DMS79 (cell line): ENCODE data around the gene SHROOM3.
"Not testable (repeated sequence)": the region's sequence is repeated elsewhere in the genome, so short reads cannot be mapped to it uniquely, and the experiment has no call there.

Experiments used
- DNase-seq: peaks from one replicate; lab custom pipeline; 2025; lab: John Stamatoyannopoulos, UW

SHROOM3 gene

DNA sequence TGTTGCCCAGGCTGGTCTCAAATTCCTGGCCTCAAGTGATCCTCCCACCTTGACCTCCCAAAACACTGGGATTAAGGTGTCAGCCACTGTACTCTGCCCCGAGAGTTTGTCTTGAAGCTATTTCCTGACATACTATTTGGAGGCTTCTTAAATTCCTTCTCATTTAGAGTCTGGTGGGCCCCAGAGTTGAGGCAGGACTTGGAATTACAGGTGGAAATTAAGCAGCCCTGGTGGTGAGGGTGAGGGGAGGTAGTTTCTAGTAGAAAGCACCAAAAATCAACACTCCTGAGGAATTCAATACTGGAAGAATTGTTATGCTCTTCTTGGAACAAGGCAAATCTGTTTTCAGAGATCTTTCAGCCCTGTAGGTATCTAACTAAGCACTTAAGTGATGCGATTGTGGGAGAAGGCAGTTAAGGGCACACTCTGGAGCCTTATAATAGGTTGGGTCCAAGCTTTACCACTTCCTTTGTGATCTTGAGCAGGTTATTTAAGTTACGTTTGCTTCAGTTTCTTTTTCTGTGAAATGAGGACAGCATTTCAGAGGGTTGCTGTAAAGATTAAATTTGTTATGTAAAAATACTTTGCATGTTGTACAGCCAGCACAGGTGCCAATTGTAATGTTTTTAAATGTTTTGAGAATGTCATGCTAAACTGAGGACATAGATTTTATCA, 262.2 kb downstream of the SHROOM3 start:
- DNase-seq: no peak

DNA sequence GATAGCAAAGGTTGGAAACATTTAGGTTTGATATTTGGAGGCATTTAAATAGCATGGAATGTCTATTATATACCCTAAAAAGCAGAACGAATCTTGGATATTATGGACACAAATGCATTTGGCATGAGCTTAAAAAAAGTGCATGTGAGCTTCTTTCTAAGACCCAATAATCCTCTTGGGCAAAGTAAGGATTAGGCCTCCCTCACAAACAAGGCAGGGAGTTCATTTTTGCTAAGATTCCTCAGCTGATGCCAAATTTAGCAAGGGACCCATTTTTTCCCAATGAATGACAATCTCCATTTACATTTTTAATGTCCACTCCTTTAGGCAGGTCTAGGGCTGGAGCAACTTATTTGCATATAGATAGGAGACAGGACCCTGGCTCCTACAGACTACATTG, 263.1 kb downstream of the SHROOM3 start:
- no peak for DNase-seq

DNA sequence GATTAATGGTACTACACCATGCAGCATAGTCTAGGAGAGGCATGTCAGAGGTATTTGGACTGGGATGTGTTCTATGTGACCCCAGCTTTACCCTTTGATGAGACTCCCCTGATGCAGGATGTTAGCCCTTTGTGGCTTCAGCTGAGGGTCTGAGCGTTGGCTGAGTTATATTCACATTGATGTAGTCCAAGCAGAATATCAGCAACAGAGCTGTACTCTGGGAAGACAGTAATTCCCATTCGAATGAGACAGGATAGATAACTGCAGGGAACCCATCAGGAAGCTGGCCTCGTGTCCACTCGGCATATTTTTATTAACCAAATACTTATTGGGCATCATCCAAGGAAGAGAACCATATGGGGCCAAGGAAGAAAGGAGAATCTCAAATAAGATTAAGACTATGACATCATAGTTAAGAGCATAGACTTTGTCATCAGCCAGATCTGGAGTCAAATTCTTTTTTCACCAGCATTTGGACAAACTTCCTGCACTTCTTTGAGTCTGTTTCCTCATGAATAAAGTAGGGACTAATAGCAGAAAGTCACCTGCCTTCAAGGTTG, 264.8 kb downstream of the SHROOM3 start:
- DNase-seq: no peak

DNA sequence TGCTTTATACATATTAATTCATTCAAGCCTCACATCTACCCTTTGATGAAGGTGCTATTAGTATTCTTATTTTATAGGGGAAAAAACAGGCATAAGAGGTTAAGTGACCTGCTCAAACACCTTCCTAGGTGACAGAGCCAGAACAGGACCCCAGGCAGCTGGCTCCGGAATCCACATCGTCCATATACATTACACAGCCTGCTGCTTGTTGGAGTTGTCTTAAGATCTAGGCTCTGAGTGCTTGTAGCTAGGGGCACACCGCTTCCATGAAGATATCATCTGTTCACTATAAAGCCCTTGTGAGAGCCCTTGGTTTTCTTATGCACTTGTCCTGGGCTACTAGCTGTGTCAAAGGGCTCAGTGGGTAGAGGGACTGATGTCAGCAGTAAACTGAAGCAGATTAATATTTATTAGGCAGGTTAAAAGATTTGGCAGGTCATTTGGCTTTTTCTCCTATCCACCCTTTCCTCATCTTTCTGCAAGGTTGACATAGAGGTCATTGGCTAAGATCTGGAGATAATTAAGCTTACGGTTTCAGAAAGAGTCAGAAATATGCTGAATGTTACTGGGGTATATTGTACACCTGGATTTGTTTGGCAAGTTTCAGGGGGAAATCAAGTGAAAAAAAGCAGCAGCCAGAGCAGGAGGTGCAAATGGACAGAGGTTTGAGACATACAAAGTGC, 267.6 kb downstream of the SHROOM3 start:
- DNase-seq: no peak

DNA sequence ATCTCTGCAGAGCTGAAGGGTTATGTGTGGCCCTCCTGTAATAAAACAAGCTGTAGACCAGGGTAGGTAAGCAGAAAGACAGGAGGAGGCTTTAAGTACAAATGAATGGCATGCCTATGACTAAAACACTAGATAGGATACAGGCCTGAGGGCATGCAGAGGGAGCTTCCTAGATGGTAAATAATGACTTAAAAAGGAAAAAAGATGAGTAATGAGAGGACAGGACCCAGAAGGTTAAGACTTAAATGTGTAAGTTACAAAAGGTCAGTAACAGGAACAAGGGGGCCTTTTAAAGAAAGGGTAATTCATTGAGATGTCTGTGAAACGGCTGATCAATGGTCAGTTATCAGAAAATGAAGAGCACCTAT, 268.1 kb downstream of the SHROOM3 start:
- no peak for DNase-seq

DNA sequence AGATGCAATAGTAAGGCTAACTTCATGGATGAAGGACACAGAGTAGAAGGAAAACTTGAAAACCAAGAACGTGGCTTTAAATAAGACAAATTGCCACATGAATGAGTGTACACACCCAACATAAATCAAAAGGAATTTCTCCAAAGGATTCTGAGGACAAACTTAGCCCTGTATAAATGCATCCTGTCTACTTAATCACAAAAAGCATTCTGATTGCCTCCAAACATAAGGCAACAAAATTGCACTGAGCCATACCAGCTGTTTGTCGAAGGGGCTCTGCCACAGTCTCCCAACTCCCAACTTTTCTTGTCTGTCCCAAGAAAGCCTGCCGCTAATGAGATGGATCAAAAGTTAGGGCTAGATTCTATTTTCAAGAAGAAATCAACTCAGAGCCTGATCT, 268.6 kb downstream of the SHROOM3 start:
- DNase-seq: no peak

DNA sequence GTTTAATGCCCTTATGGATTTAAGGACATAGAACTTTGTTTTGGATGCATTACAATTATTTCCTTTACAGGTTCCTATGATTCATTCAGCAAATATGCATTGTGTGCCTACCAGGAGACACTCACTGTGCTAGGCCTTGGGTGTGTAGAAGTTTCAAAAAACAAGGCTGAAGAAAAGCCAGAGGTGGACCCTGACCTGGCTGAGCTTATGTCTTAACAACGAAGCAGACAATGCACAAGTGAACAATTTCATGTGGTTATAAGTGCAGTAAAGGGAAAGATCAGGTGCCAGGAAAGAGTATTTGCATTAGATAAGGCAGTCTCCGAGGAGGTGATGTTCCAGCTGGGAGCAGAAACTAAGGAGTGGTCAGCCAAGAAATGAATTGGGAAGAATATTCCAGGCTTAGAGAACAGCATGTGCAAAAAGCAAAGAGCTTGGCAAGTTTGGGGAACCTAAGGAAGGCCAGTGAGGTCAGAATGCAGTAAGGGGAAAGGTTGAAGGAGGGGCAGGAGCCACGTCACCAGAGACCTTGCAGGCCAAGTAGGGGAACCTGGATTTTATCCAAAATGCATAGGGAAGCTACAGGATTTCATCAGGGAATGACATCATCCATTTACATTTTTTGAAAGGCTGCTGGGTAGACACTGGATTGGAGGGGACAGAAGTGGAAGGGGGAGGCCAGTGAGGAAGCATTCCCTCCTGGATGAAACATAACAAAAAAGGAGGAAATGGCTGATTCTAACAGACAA, 269.3 kb downstream of the SHROOM3 start:
- DNase-seq: no peak

DNA sequence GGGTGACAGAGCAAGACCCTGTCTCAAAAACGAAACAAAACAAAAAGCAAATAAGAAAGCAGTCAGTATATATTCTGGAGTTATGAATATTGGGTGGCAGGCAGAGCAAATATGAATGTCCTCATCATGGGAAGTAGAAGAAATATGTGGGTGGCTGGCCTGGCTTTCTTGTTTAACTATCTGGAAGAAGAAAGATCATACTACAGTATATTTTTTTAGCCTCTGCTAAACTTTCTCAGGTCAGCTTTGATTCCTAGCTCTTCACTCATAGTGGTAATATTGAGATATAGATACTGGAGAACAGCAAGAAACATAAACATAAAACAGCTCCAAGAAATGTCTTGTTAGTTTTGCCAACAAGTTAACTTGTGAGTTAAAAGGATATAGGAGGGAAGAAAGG, 270.4 kb downstream of the SHROOM3 start:
- DNase-seq: no peak

DNA sequence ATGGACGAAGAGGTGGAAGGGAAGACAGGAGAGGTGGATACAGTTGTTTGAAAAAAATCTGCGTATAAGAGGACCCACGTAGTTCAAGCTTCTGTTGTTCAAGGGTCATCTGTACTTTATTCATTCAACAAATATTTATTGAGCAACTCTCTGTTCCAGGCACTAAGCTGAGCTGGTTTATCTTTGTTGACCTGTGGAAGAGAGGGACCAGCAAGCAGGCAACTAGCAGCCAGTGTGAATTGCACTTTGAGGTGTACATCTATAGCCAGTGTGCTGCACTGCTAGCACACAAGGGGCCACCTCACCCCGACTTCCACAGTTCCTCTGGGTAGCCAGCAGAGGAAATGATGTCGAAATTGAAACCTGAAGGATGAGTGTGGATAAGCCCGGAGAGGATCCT, 271.6 kb downstream of the SHROOM3 start:
- no peak for DNase-seq

DNA sequence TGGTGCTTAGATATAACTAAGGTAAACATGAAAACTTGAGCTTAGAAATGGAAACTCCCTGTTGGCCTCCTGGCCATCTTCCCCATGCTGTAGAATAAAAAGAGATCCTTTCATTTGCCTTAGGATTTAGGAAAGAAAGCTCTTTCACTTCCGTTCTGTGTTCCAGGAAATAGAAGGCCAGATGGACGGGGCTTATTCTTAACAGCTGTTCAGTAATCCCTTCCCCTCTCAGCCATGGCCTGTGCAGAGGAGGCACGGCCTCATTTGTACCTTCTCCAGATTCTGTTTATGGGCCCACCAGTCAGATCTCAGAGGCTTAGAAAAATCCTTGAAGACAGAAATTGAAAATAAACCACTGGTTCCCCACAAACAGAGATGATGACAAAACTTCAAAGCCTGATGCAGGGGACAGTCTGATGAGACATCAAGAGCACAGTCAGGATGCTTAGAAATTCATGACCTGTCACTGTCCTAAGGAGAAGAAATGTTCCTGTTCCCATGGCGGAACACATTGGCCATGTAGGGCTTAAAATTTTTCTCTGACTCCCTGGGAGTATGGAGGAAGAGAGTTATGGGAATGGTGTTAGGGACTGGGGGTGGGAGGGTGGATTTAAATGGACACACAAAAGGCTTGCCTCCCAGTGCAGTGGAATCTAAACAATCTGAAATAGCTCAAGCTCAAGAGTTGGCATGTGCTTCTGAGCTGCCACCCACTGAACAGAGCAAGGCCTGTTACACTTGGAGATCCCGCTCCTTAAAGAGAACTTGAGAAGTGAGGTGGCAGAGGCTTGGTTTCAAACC, 274.1 kb downstream of the SHROOM3 start:
- no peak for DNase-seq

DNA sequence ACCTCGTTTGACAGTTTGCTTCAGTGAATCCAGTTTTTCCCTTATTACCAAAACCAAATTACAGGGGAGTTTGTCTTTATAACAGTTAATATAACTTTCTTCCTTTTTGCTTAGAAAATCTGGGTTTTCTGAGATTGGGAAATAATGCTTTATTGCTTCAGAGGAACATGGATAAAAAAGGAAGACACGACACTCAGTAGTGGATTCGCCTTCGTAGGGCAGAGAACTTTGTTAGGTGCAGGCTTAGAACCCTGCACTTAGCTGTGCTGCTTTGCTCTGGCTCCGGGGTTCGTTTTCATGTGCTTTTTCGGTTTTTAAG, 274.7 kb downstream of the SHROOM3 start:
- no peak for DNase-seq

DNA sequence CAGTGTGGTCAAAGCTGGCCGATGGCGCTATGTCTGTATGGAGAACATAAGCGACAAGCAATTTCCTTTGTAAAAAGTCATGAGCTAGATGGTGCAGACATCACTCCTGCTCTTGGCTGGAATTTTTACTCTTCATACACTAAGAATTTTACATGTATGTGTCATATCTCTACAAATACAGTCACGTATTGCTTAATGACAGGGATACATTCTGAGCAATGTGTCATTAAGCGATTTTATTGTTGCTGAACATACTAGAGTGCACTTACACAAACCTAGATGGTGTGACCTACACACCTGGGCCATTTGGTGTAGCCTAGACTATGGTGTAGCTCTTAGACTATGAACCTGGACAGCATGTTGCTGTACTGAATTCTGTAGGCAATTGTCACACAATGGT, 277.5 kb downstream of the SHROOM3 start:
- DNase-seq: no peak

DNA sequence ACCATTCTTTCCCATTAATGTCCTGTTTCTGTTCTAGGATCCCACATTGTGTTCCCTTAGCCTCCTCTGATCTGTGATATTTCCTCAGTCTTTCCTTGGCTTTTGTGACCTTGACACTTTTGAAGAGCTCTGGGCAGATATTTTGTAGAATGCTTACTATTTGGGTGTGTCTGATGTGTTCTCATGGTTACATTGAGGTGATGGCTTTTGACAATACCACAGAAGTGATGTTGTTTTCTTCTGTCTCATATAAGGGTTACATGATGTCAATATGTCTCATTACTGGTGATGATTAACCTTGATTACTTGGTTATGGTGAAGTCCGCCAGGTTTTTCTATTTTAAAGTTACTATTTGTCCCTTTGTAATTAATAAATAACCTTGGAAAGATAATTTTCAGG, 279.2 kb downstream of the SHROOM3 start:
- DNase-seq: no peak

DNA sequence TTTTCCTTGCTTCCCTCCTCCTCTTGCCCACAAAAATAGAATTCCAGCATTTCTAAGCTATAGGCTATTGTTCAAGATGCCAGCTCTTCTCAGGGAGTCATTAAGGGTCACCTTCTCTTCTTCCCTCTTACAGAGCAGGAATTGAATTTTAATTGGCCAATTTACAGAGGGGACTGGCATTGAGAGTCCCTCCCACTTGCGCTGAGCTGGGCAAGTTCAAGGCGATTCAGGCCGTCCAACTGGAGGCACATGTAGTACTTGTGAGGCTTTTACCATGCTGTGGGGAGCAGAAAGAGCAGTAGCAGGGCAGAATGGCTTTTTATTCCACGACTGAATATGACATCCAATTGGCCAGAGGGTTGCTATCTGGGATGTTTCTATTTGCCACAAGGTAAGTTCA, 281.0 kb downstream of the SHROOM3 start:
- no peak for DNase-seq

DNA sequence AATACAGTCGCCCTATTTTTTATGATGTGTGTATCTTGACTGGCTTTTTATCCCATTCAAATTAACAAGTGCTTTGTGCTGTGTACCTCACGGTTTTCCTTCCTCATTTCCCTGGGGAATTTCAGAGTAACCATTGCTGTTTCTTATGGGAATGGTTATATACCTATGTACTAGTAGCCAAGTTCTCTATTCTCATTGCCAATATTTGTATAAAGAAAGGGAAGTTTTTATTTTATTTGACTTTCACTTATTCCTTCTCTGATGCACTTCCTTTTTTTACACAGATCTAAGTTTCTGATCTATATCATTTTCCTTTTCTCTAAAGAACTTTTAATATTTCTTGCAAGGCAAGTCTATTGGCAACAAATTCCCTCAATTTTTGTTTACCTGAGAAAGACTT, 281.6 kb downstream of the SHROOM3 start:
- DNase-seq: no peak

DNA sequence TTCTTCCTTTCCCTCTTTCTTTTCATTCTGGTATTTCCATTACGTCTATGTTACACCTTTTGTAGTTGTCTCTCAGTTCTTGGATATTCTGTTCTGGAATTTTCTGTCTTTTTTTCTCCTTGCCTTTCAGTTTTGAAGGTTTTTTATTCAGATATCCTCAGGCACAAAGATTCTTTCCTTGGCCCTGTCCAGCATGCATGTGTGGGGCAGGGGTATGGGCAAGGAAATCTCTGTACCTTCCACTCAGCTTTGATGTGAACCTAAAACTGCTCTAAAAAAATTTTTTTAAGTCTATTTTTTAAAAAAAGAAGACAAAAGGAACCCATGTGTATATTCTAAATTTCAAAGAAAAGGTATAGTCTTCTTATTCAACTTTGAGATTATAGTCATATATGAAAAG, 282.4 kb downstream of the SHROOM3 start:
- no peak for DNase-seq

DNA sequence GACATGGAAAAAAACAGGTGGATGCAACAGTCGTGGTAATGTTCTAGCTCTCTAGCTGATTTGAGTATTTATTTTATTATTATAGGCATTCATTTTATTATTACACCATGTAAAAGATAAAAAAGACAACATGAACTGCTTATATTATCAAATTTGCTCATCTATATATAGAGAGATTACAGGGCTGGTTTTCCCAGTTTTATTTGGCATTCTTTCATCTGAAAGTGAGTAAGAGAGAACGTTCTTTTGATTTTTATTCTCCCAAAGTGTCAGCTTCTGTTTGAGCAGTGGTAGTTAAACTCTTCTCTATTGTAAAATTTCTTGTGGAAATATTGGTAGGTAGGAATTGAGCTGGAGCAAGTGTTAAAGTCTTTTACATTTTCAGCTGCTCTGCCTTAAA, 283.0 kb downstream of the SHROOM3 start:
- DNase-seq: no peak

DNA sequence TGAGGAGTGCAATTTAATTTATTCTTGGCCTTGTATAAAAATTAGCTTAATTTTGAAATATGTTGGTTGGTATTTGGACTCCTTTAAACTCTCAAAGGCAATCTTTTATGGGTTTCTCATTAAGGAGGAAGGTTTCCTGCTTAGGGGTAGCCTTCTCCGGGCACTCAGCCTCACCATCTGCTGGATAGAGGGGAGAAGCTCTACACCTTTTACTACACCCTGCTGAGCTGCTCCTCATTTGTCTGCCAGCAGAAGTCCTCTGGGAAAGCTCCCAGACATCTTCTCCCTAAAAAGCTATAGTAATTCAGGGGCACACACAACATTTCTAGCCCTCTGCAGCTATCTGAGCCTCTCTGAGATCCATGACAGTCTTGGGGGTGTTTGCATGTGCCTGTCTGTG, 283.8 kb downstream of the SHROOM3 start:
- DNase-seq: no peak

DNA sequence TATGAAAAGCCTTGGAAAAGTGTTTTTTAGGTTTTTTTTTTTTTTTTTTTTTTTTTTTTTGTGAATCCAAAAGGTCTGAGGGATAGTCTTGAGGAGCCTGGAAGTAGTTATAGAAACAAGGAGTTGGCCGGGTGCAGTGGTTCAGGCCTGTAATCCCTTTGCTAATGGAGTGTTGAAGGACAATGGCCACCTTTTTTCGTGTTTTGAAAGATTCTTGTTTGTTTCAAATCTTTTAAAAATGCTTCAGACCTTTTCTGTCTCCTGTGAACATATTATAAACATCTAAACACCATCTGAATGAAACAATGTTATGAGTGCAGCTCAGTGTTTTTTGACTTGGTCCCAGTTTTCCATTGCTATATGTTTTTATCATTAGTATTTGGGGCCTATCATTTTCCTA, 285.1 kb downstream of the SHROOM3 start:
- DNase-seq: no peak

DNA sequence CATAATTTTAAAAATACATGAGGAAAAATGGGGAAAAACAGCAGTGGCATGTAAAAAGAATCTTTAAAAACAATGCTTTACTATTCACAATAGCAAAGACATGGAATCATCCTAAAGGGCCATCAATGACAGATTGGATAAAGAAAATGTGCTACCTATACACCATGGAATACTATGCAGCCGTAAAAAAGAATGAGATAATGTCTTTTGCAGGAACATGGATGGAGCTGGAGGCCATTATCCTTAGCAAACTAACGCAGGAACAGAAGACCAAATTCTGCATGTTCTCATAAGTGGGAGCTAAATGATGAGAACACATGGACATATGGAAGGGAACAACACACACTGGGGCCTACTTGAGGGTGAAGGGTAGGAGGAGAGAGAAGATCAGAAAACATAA, 287.1 kb downstream of the SHROOM3 start:
- DNase-seq: not testable (repeated sequence)

DNA sequence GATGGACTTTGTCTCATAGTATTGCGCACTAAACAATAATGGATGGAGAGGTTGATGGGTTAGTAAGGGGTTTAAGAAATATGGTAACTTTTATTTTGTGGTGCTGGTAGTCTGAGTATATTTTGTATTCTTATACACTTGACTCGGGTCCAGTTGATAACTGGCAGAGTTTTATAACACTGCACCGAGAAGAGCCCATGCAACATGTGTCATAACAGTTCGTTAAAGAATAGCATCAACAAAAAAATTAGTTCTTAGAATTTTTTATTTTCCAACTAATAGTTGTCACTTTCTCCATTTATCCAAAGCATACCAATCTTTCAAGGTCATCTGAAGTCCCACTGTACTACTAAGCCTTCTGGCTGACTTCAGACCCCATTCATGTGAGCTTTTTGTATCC, 287.8 kb downstream of the SHROOM3 start:
- no peak for DNase-seq

DNA sequence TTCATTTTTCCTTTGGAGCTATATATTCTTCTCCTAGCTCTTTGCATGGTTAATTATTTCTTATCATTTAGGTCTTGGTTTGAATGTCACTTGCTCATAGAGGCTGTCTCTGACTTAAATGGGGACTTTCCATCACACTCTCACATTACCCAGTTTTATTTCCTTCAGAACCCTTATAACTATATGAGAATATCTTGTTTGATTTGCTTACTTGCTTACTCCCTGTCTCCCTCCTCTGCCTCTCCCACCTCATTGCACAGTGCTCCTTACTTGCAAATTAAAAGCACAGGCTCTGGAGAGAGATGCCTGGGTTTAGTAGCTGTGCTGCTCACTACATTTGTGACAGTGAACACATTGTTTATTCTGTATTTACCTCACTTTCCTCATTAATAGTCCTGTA, 288.3 kb downstream of the SHROOM3 start:
- DNase-seq: no peak
